Caco-2 (cell line): ENCODE measurements around the gene P3H1. TPM values are rescaled to one million over a fixed set of nuclear protein-coding genes. Genes with fewer than 3 reads are reported as not detected.

ENCODE experiments used
- BruUV-seq: library from RNA; stranded (reverse); fragments of 400-500 nt; replicated peaks from 2 replicates; lab custom pipeline; 2021; lab: Mats Ljungman, UMichigan
- CTCF ChIA-PET: fragments of 300-600 bp; sonication (Branson Sonifier 250); formaldehyde crosslinking; loops from one replicate; lab custom pipeline; 2022; ENCODE audit warnings: antibody characterized with exemption; lab: Charles Lee
- POLR2A ChIA-PET: fragments of 300-600 bp; sonication (Branson Sonifier 250); formaldehyde crosslinking; loops from one replicate; lab custom pipeline; 2022; ENCODE audit warnings: antibody characterized with exemption; lab: Charles Lee
- DNase-seq, 2 experiments: peaks; one replicate each; pipeline versions ENCODE4 v3.0.0 to v3.0.0-alpha.2; 2020 to 2022
- H3K27me3 ChIP-seq: replicated peaks from 2 replicates; pipeline ENCODE4 v1.6.0; 2011; ENCODE audit warnings: low read length; ENCODE audit not compliant: control insufficient read depth, insufficient read depth
- H3K36me3 ChIP-seq: 2 replicates; pipeline ENCODE4 v1.5.1; 2011; ENCODE audit warnings: low read length; ENCODE audit not compliant: control insufficient read depth, insufficient read depth
- H3K4me1 ChIP-seq: fragments of 250-450 bp; sonication (Bioruptor Pico); 2 replicates; pipeline ENCODE4 v1.5.1; 2020; ENCODE audit warnings: mild to moderate bottlenecking
- H3K4me3 ChIP-seq: 2 replicates; pipeline ENCODE4 v1.5.1; 2011; ENCODE audit warnings: low read depth, mild to moderate bottlenecking, control low read depth, low read length
- H3K9me3 ChIP-seq: fragments of 250-450 bp; sonication (Bioruptor Pico); 2 replicates; pipeline ENCODE4 v1.5.1; 2020; ENCODE audit warnings: mild to moderate bottlenecking, moderate library complexity
- H3K27ac Mint-ChIP-seq: one replicate; pipeline ENCODE4 v1.8.0; 2022; ENCODE audit warnings: mixed read lengths; ENCODE audit not compliant: unreplicated experiment
- H3K27me3 Mint-ChIP-seq: one replicate; pipeline ENCODE4 v1.8.0; 2022; ENCODE audit warnings: mixed read lengths; ENCODE audit not compliant: insufficient read depth, unreplicated experiment
- H3K36me3 Mint-ChIP-seq: one replicate; pipeline ENCODE4 v1.8.0; 2022; ENCODE audit warnings: mild to moderate bottlenecking, mixed read lengths; ENCODE audit not compliant: insufficient read depth, unreplicated experiment
- H3K4me1 Mint-ChIP-seq: one replicate; pipeline ENCODE4 v1.8.0; 2022; ENCODE audit warnings: low read depth, mixed read lengths; ENCODE audit not compliant: unreplicated experiment
- H3K4me3 Mint-ChIP-seq: one replicate; pipeline ENCODE4 v1.8.0; 2022; ENCODE audit warnings: mild to moderate bottlenecking, moderate library complexity, mixed read lengths; ENCODE audit not compliant: unreplicated experiment
- H3K9me3 Mint-ChIP-seq: one replicate; pipeline ENCODE4 v1.8.0; 2022; ENCODE audit warnings: mixed read lengths; ENCODE audit not compliant: unreplicated experiment
- CTCF ChIP-seq, 2 experiments: fragments of 200-600 bp in 1 of 2; IDR thresholded peaks; 1 replicate in 1 of 2; 2 replicates in 1 of 2; pipeline versions ENCODE4 v1.5.1 to v1.8.0; 2011 to 2022; ENCODE audit warnings: antibody characterized with exemption in 1 of 2, control low read depth in 1 of 2, inconsistent platforms in 1 of 2, low read depth in 1 of 2, low read length in 1 of 2, mild to moderate bottlenecking in 1 of 2, moderate library complexity in 1 of 2; ENCODE audit not compliant: insufficient read depth in 1 of 2, severe bottlenecking in 1 of 2, unreplicated experiment in 1 of 2
- intact Hi-C: fragments of 100-400 bp; cut with micrococcal nuclease; formaldehyde crosslinking; loops from one replicate; pipeline ENCODE4 v1.10.0; 2022; ENCODE audit not compliant: unreplicated experiment
- total RNA-seq: library from RNA; stranded (reverse); gene quantifications from 2 replicates; pipeline ENCODE4 v1.2.3, GENCODE V29; 2022

The P3H1 gene
- total RNA-seq, 1 experiment from 2014 or later: 20.5 TPM

GRCh38 chr1:42765832-42766740 lies 742 bp downstream of the P3H1 start:
- H3K4me3 ChIP-seq: peak overlapping the region; percentile 76
- H3K36me3 Mint-ChIP-seq: peaks cover 13% of the 10 kb centered on the region
- H3K27me3 ChIP-seq: no peaks in the 10 kb centered on the region
- H3K27me3 Mint-ChIP-seq: no peaks in the 10 kb centered on the region
- DNase-seq: peak in 1 of 2 experiments; percentile 40
- no peaks in the 10 kb centered on the region for H3K4me1 Mint-ChIP-seq
- H3K4me1 ChIP-seq: peaks cover 13% of the 10 kb centered on the region
- H3K4me3 Mint-ChIP-seq: no peak overlapping the region
- intact Hi-C loops: no loop called here
- peak; percentile 26 to 56 for TF ChIP-seq CTCF (IDR thresholded peaks at IDR 0.05; ENCODE audit: insufficient read depth in 1 of 2, low read depth in 1 of 2, low read length in 1 of 2, severe bottlenecking in 1 of 2, unreplicated experiment in 1 of 2)
- no peaks in the 10 kb centered on the region for H3K9me3 Mint-ChIP-seq
- no peaks in the 10 kb centered on the region for H3K36me3 ChIP-seq
- POLR2A ChIA-PET: interaction anchor here (0.6 to 1.5 kb wide), 9 partner anchors 9 to 432 kb away, joined by 3 to 14 read pairs (median 6); partner anchors contain the start of genes CCDC30, PPIH, YBX1 and ZNF691
- H3K9me3 ChIP-seq: no peaks in the 10 kb centered on the region
- no peak overlapping the region for H3K27ac Mint-ChIP-seq
- TSS peak; percentile 45 for BruUV-seq
- CTCF ChIA-PET: interaction anchor here (0.5 to 2.1 kb wide), 12 partner anchors 9 to 307 kb away, joined by 3 to 19 read pairs (median 4); partner anchors contain the start of gene ZNF691

- H3K4me1 Mint-ChIP-seq: no peaks in the 10 kb centered on the region
- BruUV-seq: no TSS peak
- Histone ChIP-seq H3K9me3 (no peaks in the 10 kb centered on the region), H3K4me3 (peak overlapping the region; percentile 76; the same call in 1 of the 2 replicates), H3K36me3 (no peaks in the 10 kb centered on the region), H3K4me1 (peaks cover 13% of the 10 kb centered on the region), H3K27me3 (no peaks in the 10 kb centered on the region)
- H3K27me3 Mint-ChIP-seq: no peaks in the 10 kb centered on the region
- peaks cover 6% of the 10 kb centered on the region for H3K36me3 Mint-ChIP-seq
- H3K4me3 Mint-ChIP-seq: no peak overlapping the region
- CTCF ChIA-PET: interaction anchor here (0.5 to 2.1 kb wide), 7 partner anchors 12 to 360 kb away, joined by 3 to 19 read pairs (median 4); partner anchors contain the start of gene ZNF691
- no peak for TF ChIP-seq CTCF (IDR thresholded peaks at IDR 0.05; ENCODE audit: insufficient read depth in 1 of 2, low read depth in 1 of 2, low read length in 1 of 2, severe bottlenecking in 1 of 2, unreplicated experiment in 1 of 2)
- POLR2A ChIA-PET: no interaction called here
- no peak overlapping the region for H3K27ac Mint-ChIP-seq
- no peak for DNase-seq
- intact Hi-C loops: no loop called here
- no peaks in the 10 kb centered on the region for H3K9me3 Mint-ChIP-seq
Measured at GRCh38 chr1:42765269-42765668, 1.6 kb downstream of the P3H1 start.

GRCh38 chr1:42762269-42762668 lies 4.6 kb downstream of the P3H1 start:
- H3K9me3 Mint-ChIP-seq: no peaks in the 10 kb centered on the region
- Histone ChIP-seq H3K27me3 (no peaks in the 10 kb centered on the region), H3K36me3 (no peaks in the 10 kb centered on the region), H3K9me3 (no peaks in the 10 kb centered on the region), H3K4me3 (no peak overlapping the region), H3K4me1 (peaks cover 13% of the 10 kb centered on the region)
- no peak overlapping the region for H3K4me3 Mint-ChIP-seq
- no peaks in the 10 kb centered on the region for H3K27me3 Mint-ChIP-seq
- H3K27ac Mint-ChIP-seq: no peak overlapping the region
- ChIA-PET CTCF (no interaction called here), POLR2A (no interaction called here)
- intact Hi-C loops: no loop called here
- peaks cover 1% of the 10 kb centered on the region for H3K4me1 Mint-ChIP-seq
- no peak for DNase-seq
- no TSS peak for BruUV-seq
- TF ChIP-seq CTCF (IDR thresholded peaks at IDR 0.05; ENCODE audit: insufficient read depth in 1 of 2, low read depth in 1 of 2, low read length in 1 of 2, severe bottlenecking in 1 of 2, unreplicated experiment in 1 of 2): no peak
- peaks cover 6% of the 10 kb centered on the region for H3K36me3 Mint-ChIP-seq
